Peyer's patch (tissue), 4 donors: Measurements from ENCODE around the gene SKOR1.

Source experiments
- CTCF ChIP-seq, 6 experiments: fragments of 450-650 bp in 4 of 6; fragments of 200-600 bp in 2 of 6; sonication (generic) in 1 of 6; IDR thresholded peaks; one replicate each; pipeline ENCODE4 v1.5.1; 2017 to 2019; ENCODE audit warnings: antibody characterized with exemption in 6 of 6, mild to moderate bottlenecking in 3 of 6, moderate library complexity in 1 of 6
- POLR2A ChIP-seq, 2 donors: fragments of 450-650 bp; IDR thresholded peaks; one replicate each; pipeline ENCODE4 v1.5.1; 2017; ENCODE audit warnings: antibody characterized with exemption in 2 of 2, mild to moderate bottlenecking in 2 of 2, moderate library complexity in 2 of 2

GRCh38 chr15:67784856-67785430, 40.4 kb upstream of the SKOR1 start:
- TF ChIP-seq CTCF (IDR thresholded peaks at IDR 0.05) (no peak), POLR2A (IDR thresholded peaks at IDR 0.05) (no peak)
